ENCODE results near the gene QKI.

QKI gene

GRCh38 chr6:163600331-163600730 lies 185.8 kb downstream of the QKI start:
- no peak for TF ChIP-seq CTCF (IDR thresholded peaks at IDR 0.05; ENCODE audit: borderline replicate concordance, insufficient read depth, low read depth, low read length)
- no peak overlapping the region for H3K4me3 ChIP-seq (ENCODE audit: low read depth, low read length)

GRCh38 chr6:163600781-163601180 lies 186.3 kb downstream of the QKI start:
- H3K4me3 ChIP-seq (ENCODE audit: low read depth, low read length), result no peak overlapping the region
- TF ChIP-seq CTCF (IDR thresholded peaks at IDR 0.05; ENCODE audit: borderline replicate concordance, insufficient read depth, low read depth, low read length), result no peak

GRCh38 chr6:163602851-163603250 lies 188.3 kb downstream of the QKI start:
- no peak overlapping the region for H3K4me3 ChIP-seq (ENCODE audit: low read depth, low read length)
- no peak for TF ChIP-seq CTCF (IDR thresholded peaks at IDR 0.05; ENCODE audit: borderline replicate concordance, insufficient read depth, low read depth, low read length)

- TF ChIP-seq CTCF (IDR thresholded peaks at IDR 0.05; ENCODE audit: borderline replicate concordance, insufficient read depth, low read depth, low read length), result no peak
- H3K4me3 ChIP-seq (ENCODE audit: low read depth, low read length), result no peak overlapping the region
These were observed 188.9 kb downstream of the QKI start for GRCh38 chr6:163603395-163603794.

- no peak overlapping the region for H3K4me3 ChIP-seq (ENCODE audit: low read depth, low read length)
- TF ChIP-seq CTCF (IDR thresholded peaks at IDR 0.05; ENCODE audit: borderline replicate concordance, insufficient read depth, low read depth, low read length), result no peak
These were observed 191.0 kb downstream of the QKI start for GRCh38 chr6:163605385-163606097.

GRCh38 chr6:163607792-163608191 lies 193.3 kb downstream of the QKI start:
- no peak for TF ChIP-seq CTCF (IDR thresholded peaks at IDR 0.05; ENCODE audit: borderline replicate concordance, insufficient read depth, low read depth, low read length)
- no peak overlapping the region for H3K4me3 ChIP-seq (ENCODE audit: low read depth, low read length)

- TF ChIP-seq CTCF (IDR thresholded peaks at IDR 0.05; ENCODE audit: borderline replicate concordance, insufficient read depth, low read depth, low read length), result no peak
These were observed 193.7 kb downstream of the QKI start for GRCh38 chr6:163608204-163608644.

More at GRCh38 chr6:163608204-163608644, 193.7 kb downstream of the QKI start:
- H3K4me3 ChIP-seq (ENCODE audit: low read depth, low read length), result no peak overlapping the region
